HG02763 (cell line): ENCODE results near the gene ARAP2.

Source experiments
- ATAC-seq: cut with Tn5 transposase; IDR thresholded peaks from one replicate; pipeline ENCODE4 v1.9.1; 2021; ENCODE audit warnings: mild to moderate bottlenecking, moderate library complexity; ENCODE audit not compliant: unreplicated experiment

Gene ARAP2

DNA sequence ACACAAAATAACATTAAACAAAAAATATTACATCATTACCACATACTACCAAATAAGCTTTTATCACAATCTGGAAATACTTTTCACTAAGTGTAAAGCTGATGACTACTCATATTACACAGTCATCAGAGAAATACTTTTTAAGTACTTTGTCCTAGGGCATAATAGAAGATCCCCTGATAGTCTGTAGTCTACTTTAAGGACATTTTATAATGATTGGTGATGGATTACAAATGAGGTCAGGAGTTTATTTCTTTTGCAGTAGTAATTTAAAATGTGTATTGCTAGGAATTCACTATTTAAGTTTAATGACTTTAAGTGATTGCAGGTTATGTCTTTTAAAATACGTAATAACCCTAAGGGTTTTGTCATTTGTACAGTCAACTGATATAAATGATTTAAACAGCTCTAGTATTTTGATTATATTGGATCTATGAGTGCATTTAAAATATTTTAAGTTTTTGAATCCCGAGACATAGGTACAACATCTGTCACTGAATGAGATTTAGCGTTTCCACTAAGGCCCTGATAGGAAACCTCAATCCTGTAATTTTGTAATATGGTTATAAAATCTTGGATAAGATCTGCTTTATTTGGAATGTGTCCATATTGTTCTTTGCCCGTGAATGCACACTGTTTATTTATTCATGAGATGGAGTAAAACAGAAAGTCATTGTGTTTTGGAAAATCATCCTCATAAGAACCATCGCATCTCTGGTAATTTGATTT, 189.5 kb downstream of the ARAP2 start:
- ATAC-seq: no peak

DNA sequence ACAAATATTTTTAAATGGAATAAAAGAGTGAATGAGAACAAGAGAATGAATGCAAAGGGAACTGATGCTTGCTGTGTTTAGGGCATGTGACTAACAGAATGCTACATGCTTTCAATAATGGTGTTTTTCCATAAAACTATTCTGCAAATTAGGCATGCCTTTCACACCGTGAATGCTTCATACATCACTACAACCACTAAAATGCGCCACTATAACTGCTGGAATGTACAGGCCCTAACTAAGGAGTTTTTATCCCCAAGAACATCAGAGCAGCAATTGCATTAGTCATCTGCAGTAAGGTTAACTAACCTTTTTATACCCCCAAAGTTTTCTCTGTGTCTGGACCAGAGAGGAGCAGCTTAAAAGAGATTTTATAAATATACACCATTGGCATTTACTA, 190.4 kb downstream of the ARAP2 start:
- no peak for ATAC-seq

DNA sequence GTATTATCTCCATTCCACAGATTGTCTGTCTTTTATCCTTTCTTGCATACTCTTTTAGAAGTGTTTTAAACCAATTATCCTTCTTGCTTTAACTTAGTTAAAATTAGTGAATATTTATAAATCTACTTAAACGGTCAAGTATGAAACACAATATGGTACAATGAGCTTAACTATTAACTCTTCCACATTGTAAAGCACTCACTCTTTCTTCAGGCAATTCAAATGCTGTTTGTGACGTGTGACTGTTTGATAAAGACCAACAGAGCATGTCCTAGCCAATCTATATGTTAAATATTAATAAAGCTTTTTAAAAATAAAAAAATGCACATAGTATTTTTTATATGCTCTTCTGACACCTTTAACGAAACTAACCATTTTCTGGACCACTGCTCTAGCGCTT, 192.7 kb downstream of the ARAP2 start:
- ATAC-seq: no peak

DNA sequence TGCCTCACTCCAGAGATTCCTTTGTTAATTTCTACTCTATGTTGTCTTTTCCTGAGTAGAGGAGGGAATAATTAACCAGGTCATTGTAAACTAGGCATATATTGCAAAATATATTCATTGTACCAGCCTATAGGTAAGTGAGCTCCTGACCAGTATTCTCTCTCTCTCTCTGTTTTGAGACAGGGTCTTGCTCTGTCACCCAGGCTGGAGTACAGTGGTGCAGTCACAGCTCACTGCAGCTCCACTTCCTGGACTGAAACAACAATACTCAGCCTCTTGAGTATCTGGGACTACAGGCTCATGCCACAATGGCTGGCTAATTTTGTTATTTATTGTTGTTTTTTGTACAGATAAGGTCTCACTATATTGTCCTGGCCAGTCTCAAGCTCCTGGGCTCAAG, 198.3 kb downstream of the ARAP2 start:
- ATAC-seq: no peak

DNA sequence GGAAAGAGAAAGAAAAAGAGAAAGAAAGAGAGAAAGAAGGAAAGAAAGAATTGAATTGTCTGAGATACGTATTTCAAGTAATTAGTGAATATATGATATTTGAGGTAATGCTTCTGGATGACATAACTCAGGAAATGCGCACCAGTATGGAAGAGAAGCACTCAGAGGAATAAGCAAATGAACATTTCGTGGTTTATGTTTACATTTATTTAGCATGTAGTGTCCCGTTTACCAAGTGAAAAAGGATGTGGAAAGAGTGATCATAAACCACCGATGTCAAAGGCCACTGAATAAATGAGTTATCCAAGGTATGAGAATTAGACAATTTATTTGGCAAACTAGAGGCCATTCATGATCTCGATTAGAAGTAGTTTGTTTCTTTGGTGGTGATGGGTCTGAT, 200.4 kb downstream of the ARAP2 start:
- ATAC-seq: no peak

DNA sequence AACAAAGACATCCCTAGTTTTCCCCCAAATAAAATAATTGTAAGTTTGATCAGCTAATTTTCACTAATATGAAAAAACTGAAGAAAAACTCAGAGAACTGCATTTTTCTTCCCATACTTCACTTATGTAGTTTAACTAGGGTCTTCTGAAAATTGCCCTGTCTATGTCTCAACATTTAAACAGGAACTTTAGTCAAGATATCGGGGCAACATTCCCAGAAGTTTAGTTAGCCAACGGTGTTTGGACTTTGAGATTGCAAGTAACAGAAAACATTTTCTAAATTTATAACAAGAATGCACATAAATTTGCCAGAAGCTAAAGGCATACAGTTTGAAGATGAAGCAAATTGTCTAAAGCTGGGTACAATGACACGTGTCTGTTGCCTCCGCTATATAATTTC, 201.1 kb downstream of the ARAP2 start:
- no peak for ATAC-seq

DNA sequence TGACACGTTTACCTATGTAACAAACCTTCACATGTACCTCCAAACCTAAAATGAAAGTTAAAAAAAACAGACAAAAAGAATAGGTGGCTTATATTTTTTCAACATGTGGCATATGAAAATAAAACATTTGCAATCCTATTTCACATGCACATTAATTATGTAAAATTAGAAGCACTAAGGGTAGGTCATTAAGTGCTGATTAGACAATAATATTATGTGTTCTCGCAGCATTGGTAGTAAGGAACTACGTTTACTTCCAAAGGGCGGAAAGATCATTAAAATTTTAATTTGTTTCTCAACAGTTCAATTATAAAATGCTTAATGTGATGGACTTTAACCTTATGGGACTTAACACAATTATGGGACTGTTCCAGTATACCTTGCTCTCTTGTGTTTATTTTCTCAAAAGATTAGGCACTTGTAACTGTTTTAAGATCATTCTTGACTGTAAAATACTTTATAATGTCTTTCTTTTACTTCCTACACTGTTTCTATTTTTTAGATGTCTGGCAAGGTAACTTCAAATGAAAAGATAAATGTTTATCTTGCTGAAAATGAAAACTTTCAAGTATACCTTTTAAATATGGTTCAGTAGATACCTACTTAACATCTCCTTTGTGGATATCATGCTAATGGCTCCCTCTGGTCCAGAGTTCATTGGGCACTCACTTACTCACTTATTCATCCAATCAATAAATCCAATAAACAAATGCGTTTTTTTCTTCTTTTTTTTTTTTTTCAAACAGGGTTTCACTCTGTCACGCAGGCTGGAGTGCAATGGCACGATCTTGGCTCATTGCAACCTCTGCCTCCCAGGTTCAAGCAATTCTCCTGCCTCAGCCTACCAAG, 202.0 kb downstream of the ARAP2 start:
- no peak for ATAC-seq

DNA sequence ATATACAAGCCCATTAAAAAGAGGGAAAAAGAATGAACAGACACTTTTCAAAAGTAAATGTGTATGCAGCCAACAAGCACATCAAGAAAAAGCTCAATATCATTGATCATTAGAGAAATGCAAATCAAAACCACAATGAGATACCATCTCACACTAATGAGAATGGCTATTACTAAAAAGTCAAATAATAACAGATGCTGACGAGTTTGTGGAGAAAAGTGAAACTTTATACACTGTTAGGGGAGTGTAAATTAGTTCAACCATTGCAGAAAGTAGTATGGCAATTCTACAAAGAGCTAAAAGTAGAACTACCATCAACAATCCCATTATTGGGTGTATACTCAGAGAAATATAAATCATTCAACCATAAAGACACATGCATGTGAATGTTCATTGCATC, 203.0 kb downstream of the ARAP2 start:
- no peak for ATAC-seq

DNA sequence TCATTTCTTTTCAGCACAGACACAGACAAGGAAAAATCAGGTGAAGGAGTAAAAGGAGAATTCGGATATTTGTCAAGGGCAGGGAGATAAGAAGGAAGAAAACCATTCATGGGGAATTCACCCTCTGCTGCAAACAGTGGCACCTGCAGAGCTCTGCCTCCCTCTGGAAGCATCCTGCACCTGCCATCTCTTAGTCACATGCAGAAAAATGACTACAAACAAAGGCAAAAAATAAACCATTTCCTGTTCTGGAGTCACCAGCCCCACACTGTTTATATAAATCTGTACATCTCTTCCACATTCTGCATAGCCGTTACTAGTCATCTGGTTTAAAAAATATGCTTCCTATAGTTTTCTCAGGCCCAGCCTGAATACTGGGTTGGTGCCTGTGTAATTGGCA, 205.3 kb downstream of the ARAP2 start:
- ATAC-seq: no peak

DNA sequence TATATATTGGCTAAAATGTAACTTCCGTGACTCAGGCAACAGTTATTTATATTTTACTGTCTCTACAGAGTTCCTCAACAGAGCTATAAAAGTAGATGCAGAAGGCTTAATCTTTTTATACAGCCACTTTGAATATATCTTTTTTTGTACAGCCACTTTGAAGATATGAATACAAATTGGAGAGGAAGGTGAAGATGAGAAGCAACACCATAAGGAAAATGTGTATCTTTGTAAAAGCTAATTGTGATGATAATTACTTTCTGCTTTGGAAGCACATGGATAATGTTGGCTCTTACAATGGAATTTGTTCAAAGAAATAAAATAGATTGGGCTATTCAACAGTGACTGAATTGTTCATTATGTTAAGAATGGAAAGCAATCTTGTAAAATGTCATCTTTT, 205.8 kb downstream of the ARAP2 start:
- ATAC-seq: no peak

DNA sequence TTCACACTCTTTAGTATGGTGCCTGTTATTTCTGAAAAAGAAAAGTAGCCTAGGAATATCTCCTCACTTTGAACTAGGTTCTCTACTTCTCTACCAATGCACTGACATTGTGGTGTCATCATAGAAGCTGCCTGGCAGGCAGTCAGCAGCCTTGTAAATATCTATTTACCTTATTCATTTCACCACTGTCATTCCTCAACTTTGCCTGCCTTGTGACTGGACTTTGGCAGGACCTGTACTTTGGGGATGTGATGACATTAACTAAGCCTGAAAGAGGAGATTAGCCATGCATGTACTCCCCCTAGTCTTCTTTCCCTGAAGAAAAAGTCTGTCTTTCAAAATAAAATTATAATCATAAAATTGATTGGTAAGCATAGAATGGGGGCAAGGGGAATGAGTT, 207.2 kb downstream of the ARAP2 start:
- no peak for ATAC-seq

DNA sequence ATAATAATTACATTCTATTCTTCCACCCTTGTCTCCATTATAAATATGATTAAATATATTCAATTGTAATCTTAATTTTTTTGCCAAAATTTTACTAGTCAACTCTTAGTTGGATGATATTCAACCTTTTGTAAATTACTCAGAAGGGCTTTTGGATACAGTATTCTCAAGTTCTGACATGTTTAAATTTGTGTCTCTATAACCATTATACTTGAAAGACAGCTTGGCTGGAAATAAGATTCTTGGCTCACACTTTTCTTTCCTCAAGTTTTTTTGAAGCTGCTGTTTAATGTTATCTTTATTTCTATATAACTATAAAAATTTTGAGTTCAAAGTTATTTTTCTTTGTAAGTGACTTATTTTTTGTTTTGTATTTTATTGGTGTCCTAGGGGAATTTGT, 214.4 kb downstream of the ARAP2 start:
- ATAC-seq: no peak

DNA sequence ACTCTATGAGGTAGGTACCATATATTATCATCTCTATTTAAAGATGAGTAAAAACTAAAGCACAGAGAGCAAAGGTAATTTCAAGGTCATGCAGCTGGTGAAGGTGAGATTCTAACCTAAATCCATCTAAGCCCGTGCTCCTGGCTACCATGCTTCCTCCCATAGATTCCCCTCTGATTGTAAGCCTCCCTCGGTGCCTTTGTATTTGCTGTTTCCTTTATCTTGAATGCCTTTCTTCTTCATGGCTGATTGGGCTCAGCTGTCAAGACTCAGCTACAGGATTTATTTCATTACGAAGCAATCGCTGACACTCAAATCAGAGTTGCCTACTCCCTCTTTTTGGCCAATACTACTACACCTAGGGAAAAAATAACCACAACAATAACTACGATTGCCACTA, 217.1 kb downstream of the ARAP2 start:
- no peak for ATAC-seq

DNA sequence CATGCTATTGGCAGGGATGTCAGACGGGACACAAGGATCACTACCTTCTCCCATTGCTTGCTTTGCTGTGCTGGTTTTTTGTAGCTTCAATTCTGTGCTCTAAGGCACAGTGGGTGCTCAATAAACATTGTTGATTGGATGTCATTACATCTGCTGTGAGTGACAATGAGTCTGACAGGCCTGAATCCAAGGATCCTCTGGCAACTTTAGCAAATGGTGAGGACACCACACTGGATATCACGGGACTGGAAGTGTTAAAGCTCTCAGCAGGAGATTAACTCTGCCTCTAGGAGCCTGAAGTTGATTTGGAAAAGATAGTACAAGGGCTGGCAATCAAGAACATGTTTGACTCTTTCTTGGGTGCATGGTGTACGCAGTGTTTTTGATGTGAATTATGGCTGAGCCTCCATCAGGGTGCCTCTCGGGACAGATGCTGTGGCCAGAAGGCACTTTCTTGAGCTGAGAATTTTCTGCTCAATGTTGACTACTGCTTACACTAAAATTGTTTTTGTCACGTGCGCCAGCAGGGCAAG, 217.9 kb downstream of the ARAP2 start:
- no peak for ATAC-seq

DNA sequence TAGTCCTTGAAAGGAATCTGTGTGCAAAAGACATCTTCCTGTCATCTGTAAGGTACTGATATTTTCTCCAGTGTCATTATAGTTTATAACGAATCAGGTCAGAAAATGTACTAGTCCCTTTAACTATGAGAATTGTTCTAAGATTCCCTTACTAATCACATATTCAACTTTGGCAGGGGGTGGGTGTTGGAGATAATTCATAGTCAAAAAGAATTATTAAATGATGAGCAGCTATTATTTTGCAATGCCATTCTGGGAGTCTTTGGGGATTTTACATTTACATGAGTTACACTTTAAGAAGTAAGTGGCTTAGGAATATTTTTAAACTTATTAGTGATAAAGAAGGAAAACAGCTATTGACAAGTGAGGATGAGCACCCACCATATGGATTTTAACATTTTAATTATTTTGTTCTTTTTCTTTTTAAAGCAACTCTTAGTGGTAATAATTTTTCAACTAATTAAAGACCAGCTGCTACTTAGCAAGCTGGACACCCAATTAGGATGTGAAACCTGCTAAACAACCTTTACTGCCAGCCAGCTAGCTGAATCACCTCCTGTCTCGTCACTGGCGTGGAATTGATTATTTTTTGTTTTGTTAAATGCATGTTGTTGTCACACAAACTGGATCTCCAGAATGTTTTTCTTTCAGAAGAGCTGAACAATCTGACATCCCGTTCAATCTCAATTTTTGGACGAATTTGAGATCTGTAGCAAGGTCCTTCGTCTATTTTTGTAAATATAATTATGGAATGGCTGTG, 219.2 kb downstream of the ARAP2 start:
- ATAC-seq: no peak

DNA sequence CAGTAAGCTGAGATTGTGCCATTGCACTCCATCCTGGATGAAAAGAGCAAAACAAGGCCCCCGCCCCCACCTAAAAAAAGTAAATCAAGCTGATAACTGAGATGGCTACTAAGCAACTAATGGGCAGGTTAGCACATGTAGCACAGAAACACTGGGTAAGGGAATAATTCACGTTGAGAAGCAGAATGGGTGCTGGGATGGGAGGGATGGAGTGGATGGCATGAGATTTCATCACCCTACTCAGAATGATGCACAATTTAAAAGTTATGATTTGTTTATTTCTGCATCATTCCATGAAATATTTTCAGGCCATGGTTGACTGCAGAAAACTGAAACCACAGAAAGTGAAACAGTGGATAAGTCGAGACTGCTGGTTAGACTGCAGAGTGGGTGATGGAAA, 224.0 kb downstream of the ARAP2 start:
- no peak for ATAC-seq
